ENCODE measurements around the gene SHISA6.
"Not testable (repeated sequence)": the region's sequence is repeated elsewhere in the genome, so short reads cannot be mapped to it uniquely, and the experiment has no call there.

The SHISA6 gene

DNA sequence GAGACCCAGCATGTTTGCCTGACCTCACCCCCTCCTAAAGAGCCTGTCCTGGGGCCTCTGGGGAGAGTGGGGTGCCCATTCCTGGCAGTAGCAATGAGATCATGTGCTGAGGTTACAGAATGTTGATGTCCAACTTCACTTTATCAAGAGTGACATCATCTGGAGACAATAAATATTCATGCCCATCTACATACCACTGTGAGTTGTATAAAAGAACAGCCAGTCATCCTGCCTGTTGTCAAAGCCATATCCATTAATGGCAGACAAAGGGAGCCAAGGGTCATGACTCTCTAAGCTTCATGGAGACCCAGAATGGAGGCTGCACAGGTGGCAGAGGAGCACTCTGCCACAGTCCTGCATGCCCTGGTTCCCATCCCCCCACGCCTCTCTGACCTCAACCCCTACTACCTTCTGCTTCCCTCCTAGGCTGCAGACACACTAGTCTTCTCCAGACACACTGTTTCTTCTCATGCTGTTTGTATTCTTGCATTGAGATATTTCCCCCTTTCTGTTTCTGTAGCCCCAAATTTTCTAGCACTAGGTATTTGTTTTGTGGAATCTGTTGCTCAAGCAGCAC lies 27.1 kb downstream of the SHISA6 start:
- no peak for DNase-seq

DNA sequence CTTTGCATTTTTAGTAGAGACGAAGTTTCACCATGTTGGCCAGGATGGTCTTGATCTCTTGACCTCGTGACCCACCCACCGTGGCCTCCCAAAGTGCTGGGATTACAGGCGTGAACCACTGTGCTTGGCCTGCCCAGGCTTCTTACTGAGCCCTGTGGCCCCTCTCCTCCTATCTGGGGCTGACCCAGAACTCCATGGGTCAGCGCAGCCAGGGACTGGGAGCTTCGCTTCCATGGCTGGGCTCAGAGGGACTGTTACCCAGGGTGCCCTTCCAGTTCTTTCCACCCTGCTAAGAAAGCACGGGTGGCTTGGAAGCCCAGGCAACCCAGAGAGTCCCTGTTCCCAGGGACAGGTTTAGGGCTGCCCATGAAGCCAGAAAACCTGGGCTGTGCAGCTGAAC lies 28.2 kb downstream of the SHISA6 start:
- no peak for DNase-seq

DNA sequence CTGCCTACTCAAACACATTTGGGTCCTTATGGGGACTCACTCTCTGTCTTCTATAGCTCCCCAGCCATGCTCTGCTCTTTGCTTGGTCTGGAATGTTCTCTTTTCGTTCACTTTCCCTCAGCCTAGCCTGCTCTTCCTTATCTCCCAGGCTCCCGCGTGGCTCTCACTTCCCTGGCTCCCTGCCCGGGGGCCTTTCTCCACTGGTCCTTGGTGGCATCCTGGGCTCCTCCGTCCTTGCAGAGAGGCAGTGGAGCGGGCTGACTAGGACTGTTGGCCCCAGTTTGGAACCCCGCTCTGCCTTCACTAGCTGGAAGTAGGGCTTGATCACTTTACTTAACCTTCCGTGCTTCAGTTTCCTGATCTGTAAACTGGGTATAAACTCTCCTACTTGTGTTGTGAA lies 31.2 kb downstream of the SHISA6 start:
- DNase-seq = no peak

DNA sequence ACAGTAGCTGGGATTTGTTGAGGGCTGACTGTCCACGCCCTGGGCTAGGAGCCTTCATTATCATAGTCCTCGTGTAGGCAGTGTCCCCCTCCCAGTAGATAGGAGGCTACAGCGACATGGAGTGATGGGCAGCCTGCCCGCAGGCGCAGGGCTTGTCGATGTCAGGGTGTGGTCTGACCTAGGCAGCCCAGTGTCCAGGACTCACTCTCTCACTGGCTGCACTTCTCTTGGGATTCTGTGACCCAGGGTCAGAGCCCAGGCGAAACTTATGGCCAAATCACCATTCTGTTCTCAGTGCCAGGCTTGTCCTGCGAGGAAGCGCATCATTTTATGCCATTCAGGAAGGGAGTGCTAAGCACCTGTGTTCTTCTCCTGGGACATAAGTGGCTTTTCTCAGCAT lies 32.6 kb downstream of the SHISA6 start:
- DNase-seq = no peak

DNA sequence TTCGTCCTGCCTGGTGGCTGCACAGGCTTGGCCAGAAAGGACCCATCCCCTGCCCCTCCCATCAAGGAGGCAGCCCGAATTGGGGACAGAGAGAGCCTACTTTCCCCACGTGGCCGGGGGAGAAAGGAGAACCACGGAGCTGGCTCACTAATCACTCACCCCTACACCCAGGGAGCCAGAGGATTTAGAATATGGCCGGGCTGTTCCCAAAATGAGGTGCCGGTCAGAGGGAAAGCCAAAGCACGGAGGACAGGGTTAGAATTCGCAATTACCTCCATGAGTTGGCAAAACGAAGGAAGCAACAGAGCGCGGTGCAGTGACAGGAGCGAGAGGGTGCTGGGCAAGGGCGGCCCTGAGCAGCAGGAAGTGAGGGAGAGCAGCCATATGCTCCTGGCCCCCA lies 33.1 kb downstream of the SHISA6 start:
- DNase-seq = no peak

DNA sequence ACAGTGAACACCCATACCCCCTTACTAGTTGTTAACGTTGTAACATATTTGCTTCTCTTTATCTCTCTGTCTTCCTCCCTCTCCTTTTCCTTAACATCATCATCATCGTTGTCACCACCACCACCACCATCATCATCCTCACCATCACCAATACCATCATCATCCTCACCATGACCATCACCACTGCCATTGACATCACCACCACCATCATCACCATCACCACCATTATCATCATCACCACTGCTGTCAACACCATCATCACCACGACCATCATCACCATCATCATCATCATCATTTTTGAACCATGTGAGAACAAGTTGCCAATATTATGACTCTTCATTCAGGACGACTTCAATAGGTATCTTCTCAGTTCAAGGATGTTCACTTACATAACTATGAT lies 35.5 kb downstream of the SHISA6 start:
- DNase-seq = no peak

DNA sequence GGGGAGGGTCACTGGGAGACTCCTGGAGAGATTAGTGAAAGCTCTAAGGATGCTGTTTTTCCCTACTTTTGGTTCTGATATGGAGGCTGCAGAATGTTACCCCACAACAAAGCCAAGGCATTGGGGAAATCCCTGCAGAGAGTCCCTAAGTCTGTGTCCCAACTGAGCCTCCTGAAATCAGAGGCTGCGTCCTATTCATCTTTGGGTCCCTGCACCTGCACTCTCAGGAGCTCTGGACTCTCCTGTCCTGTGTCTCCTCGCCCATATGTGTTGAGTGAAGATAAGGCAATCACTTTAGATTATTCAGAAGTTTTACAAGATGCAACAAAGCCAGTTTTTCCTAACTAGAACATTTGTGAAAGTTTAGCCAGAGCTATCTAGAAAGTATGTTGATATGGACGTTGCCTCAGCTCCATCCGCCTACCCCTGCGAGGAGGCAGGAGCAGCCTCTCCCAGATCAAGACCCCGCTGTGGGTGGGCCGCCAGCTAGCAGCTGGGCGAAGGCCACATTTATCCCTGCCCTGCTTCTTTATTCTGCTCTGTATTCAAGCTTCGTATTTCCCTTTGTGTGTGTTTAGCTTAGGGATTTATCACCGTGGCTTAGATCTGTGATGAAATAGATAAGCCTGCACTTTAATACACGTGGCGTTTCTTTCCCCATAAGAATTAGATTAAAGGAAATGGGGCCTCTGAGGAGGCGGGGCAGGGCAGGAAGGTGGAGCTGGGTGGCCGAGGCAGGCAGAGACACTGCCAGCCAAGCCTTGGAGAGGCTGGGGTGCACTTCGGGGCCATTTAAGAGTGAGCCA lies 37.4 kb downstream of the SHISA6 start:
- DNase-seq = no peak

DNA sequence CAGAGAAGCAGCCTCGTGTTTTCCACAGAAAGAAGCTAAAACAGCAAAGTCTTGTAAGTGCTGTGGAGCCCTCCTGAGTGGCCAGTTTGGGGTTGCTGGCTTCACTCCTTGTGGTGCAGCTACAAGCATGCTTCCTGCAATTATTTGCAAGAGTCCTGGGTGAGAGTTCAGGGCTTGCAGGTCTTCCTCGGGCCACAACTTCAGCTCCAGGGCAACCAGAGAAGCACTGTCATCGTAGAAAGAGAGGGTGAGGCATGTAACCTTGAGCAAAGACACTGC lies 37.9 kb downstream of the SHISA6 start:
- DNase-seq = no peak

DNA sequence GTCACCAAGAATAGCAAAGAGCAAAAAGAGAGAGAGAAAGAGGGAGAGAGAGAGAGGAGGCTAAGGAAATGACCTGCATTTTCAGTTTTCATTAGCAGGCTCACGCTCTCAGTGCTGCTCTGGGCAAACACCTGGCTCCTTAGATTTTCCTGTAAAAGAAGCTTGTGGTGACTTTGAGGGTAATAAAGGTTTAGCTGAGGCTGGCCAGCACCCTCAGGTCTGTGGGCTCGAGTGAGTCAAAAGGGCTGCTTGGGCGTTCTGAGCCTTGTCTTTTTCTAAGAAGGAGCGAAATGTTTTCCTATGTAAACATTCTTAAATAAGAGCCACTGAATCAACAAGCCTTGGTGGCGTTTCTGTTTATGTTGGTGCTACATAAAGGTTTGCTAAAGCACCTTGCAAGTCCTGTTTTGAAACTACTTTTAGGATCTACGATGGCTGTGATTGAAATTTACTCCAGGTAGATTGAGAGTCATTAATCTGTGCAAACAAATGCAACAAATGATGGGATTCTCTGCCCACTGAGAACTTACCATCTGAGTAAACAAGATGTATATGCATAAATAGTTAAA lies 38.8 kb downstream of the SHISA6 start:
- no peak for DNase-seq

DNA sequence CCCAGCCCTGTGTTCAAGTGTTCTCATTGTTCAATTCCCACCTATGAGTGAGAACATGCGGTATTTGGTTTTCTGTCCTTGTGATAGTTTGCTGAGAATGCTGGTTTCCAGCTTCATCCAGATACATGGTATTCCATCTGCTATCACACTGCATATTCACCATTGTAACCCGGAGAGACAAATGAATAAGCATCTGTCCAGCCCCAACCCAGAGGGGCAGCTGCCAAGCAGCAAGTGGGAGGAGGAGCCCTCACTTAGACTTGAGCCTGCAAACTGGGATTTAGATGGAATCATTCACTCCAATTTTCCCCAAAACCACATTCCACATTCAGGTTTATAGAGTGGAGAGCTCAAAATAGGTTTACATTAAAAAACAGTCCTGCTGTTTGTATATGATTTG lies 41.6 kb downstream of the SHISA6 start:
- no peak for DNase-seq

DNA sequence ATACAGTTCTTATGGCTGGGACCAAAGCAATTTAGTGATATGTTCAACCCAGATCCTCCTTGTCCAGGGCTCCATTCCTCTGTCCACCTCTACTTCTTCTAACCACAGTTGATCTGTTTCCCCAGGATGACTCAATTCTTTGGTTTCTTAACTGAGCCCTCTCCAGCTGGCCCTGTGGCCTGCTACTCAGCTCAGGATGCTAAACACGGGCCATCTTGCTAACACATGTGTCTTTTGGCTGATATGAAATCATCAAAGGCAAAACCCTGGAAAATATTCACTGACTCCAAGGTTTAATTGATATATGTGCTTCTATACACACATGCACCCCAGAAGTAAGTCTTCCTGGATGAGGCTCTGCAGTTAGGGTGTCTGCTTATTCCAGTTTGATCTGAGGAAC lies 43.8 kb downstream of the SHISA6 start:
- no peak for DNase-seq

DNA sequence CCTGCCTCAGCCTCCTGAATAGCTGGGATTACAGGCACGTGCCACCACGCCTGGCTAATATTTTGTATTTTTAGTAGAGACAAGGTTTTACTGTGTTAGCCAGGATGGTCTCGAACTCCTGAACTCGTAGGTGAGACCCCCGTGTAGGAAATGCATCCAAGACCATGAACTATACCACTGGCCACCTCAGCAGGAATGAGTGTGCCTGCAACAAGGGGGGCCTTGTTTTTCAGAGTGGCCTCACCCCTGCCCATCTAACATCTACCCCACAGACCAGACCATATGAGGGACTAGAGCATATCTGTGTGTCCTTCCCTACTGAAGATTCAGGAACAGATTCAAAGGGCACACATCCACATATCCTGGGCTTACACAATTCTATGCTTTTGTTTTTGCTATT lies 44.9 kb downstream of the SHISA6 start:
- no peak for DNase-seq

DNA sequence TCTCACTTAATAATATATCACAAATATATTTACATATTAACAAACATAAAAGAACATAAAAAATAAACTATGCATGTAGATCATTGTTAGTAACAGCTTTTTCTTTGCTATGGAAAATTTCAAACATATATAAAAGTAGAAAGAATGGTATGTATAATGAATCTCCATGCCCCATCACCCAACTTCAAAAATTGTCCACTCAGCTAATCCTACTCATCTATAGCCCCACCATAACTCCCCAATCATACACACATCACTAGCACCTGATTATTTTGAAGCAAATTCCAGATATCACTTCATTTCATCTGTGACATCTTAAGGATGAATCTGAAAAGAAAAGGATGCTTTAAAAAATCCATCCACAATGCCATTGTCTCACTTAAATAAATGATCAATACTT lies 46.8 kb downstream of the SHISA6 start:
- DNase-seq = no peak

DNA sequence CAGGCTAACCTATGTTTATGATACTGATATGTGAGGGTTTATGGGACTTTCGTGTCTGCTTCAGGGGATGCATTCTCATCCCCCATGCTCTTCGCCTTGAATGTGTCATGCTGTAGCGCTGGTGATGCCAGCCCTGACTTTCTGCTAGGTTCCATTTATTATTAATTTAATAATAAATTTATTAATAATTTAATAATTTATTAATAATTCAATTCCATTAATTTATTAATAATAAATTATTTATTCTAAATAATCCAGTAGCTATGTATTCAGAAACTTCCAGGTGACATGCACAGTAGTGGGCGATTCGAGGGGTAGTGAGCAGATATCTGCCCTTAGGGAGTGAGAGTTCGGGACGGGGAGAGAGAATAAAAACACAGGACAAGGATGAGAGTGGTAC lies 49.8 kb downstream of the SHISA6 start:
- DNase-seq = no peak

DNA sequence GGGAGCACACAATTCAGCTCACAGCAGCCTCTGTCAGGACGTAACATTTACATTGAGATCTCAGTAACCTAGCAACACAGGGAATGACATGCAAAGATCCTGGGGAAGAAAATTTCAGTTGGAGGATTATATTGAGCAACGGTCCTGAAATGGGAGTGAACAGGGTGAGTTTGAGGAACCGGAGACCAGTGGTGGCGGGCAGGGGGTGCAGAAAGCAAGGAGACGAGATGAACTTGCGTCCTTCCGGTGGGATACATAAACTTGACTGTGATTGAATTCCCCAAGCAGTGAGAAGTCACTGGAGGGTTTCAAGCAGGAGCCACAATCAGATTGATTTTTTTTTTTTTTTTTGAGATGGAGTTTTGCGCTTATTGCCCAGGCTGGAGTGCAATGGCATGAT lies 51.5 kb downstream of the SHISA6 start:
- DNase-seq = no peak

DNA sequence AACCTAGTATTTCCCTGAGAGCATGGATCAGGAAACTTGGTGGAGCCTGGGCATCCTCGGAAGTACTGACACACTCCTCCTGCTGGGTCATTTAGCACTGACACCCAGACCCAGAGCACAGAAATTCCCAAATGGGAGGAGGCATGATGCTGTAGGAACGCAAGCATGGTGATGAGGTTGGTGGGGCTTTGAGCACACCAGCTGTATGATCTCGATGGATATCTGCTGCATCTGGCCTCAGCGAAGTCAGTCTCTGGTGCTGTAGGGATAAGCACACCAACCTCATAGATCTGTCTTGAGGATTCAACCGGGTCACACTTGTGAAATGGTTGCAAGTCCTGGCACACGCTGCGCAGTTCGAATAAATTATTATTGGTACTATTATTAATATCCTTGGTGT lies 52.5 kb downstream of the SHISA6 start:
- DNase-seq = no peak

DNA sequence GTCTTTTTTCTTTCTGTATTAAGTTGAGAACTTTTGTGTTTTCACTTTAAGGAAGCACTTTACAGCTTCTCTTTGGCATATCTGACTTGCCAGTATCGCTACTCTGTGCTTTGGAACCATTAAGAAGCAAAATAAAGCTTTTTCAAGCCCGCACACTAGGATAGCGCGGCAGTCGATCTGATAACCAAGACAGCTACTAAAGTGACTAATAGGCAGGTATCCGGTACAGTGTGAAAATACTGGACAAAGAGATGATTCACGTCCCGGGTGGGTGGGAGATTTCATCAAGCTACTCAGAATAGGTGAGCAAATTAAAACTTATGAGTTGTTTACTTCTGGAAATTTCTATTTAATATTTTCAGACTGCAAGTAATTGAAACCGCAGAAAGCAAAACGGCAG lies 53.8 kb downstream of the SHISA6 start:
- DNase-seq = no peak

DNA sequence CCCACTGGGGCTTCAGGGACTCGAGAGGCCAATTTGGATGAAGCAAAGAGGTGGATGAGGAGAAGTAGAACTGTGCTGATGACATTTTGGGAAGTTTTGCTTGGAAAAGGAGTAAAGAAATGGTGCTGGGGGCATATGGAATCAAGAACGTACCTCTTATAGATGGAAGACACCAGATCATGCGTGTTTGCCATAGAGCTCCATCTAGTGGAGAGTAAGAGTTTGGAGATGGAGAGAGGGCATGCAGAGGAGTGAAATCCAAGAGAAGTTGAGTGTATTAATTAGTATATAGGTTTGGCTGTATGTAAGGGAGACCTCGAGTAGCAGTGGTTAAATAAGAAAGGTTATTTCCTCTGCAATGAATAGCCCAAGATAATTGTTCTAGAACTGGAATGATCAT lies 56.0 kb downstream of the SHISA6 start:
- DNase-seq = no peak

DNA sequence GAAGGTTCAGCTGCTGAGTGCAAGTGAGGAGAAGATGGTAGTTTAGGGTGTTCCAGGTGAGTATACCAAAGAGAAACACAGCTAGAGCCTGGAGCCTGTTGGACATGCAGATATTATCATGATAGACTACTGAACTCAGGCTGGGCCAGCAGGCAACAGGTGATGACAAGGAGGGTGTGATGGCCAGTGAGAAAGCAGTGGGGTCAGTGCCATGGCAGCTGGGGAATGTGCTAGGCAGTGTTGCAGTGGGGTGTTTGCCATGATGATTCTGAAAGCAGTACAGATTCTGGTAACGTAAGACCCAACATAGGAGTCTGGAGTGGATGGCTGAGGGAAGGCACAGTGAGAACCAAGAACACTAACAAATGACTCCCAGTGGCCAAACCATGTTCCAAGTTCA lies 57.4 kb downstream of the SHISA6 start:
- no peak for DNase-seq

DNA sequence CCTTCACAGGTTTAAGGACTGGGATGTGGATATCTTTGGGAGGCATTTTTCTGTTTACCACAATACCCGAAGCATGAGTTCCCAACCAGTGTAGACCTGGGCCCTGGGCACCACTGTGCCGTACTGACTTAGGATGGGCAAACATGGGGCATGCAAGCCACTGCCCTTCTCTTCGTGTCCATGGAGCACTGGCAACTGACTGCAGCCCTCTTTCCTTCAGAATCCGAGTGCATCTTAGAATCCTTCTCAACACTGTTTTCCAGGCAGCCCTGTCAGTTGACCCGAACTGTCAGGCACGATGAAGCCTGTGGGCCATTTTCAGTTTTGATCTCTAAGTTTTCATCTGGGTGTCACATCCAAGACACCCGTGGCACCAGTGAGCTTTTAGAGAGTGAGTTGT lies 59.2 kb downstream of the SHISA6 start:
- DNase-seq = no peak

DNA sequence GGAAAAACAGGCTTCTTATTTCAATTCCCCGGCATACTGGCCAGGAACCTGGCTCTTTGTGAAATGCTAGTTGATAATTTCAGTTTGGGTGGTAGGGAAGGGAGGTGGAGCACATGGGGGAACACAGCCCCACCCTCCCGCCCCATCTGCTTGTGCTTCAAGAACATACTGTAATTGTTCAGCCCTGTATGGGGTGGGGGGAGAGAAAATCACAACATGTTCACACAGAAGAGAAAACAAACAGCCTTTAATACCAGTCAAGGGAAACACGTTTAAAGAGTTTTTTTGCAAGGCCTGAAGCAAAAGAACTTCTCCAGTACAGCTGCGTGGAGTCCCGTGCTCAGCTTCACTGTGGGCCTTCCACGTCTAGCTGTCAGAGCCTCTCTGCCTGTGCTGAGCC lies 59.7 kb downstream of the SHISA6 start:
- no peak for DNase-seq

DNA sequence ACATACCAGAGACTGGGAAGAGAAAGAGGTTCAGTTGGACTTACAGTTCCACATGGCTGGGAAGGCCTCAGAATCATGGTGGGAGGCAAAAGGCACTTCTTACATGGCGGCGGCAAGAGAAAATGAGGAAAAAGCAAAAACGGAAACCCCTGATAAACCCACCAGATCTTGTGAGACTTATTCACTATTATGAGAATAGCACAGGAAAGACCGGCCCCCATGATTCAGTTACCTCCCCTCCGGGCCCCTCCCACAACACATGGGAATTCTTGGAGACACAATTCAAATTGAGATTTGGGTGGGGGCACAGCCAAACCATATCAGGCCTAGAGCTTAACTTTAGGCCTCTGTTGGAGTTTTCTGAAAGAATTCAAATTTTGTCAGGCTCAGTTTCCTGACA lies 60.9 kb downstream of the SHISA6 start:
- not testable (repeated sequence) for DNase-seq

DNA sequence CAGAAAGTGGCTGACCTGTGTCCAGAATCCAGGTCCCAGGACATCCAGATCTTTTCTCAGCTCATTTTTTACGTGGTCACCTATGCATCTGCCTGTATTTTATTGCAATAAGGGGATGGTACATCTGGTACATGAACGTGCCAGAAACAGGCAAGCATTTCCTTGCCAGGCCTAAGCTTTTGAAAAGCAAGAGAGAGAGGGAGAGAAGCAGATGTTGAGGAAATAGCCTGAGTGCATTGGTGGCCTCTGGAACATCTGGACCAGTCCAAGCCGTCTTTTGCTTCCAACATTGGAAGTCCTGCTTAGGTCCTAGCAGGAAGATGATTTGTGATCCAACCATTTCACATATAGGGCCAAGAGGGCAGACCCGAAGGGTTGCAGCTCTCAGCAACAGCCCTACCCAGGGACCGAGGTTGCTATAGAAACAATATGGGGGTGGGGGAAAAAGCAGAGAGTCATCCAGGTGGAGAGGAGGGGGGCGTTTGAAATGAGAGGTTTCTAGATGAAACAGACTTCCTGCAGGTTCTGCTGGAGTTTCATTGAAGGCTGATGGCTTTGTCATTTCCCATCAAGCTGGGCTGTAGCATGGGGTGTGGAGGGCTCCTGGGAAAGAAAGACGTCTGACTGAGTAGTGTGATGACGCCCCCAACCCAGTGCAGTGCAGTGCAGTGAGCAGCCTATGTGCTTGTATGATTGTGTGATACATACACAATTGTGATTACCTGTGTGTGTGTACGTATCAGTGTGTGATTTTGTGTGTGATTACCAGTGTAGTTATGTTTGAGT lies 61.6 kb downstream of the SHISA6 start:
- no peak for DNase-seq

DNA sequence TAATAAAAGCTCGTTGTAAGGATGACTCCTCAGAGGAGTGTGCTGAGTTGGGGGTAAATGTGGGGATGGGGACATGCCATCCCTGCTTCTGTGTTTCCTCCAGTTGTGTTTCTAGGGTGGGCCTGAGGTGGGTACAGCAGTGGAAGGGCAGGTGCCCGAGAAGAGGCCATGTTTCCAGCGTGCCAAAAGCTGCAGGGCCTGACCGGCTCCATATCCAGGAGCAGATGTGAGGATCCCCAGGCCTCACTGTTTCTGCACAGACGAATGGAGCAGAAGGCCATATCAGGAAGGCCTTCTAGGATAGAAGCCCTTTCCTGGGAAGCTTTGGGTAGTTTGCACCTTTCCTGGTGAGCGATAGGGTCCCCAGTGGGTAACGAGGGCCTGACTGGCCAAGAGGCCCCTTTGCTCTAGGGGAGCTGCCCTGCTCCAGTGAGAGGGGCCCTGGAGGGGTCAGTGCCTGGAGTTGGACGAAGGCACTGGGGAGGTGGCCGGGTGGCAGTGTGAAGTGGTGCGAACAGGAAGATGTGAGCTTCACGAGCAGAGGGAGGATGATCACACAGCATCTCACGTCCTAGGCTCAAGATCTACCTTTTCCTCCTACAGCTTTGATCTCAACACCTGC lies 62.9 kb downstream of the SHISA6 start:
- no peak for DNase-seq
